ENCODE measurements around the gene PSPH.

- TF ChIP-seq CTCF (conservative IDR thresholded peaks at IDR 0.05 in 1 of 2, IDR thresholded peaks at IDR 0.05 in 1 of 2; ENCODE audit: low read depth in 1 of 2, low read length in 2 of 2) (no peak), EZH2 (IDR thresholded peaks at IDR 0.05; ENCODE audit: low read length, missing control alignments) (no peak)
These were observed 2.7 kb upstream of the PSPH start for GRCh38 chr7:56053993-56054392.

Measured in fibroblast of lung (primary cell).